ENCODE measurements around the gene UBE2J2. TPM values are rescaled to one million over a fixed set of nuclear protein-coding genes. Genes with fewer than 3 reads are reported as not detected.

Gene UBE2J2
- total and polyA plus RNA-seq, 2 of the 8 experiments (the other 6 are each of a cell fraction or from before 2014, with no cell fraction given), result 33.6 to 67.9 TPM

GRCh38 chr1:1322418-1322817 lies 48.8 kb upstream of the UBE2J2 start (continued):
- TF ChIP-seq CEBPB (IDR thresholded peaks at IDR 0.05; ENCODE audit: low read depth, low read length) (no peak), SIN3A (conservative IDR thresholded peaks at IDR 0.05 in 1 of 2, IDR thresholded peaks at IDR 0.05 in 1 of 2; ENCODE audit: low read depth in 1 of 2, low read length in 2 of 2) (no peak)

All from H1 (cell line).